HG03025 (cell line): ENCODE data around the gene CACNG5.

ENCODE experiments used
- ATAC-seq: cut with Tn5 transposase; IDR thresholded peaks from one replicate; pipeline ENCODE4 v1.9.1; 2021; ENCODE audit warnings: mild to moderate bottlenecking, moderate library complexity; ENCODE audit not compliant: unreplicated experiment, low FRiP score

The CACNG5 gene

GRCh38 chr17:66834919-66835454, at the start of gene CACNG5:
CACNG5 (plus strand) TSS chr17:66835117; CDS start chr17:66877333, 42,216 bp downstream.
- no peak for ATAC-seq

- ATAC-seq = no peak
Measured at GRCh38 chr17:66786107-66786506, 48.8 kb upstream of the CACNG5 start.

- ATAC-seq = no peak
Measured at GRCh38 chr17:66787914-66788313, 47.0 kb upstream of the CACNG5 start.

- no peak for ATAC-seq
Measured at GRCh38 chr17:66789093-66789492, 45.8 kb upstream of the CACNG5 start.

GRCh38 chr17:66789961-66790437, 44.9 kb upstream of the CACNG5 start:
- no peak for ATAC-seq

DNA sequence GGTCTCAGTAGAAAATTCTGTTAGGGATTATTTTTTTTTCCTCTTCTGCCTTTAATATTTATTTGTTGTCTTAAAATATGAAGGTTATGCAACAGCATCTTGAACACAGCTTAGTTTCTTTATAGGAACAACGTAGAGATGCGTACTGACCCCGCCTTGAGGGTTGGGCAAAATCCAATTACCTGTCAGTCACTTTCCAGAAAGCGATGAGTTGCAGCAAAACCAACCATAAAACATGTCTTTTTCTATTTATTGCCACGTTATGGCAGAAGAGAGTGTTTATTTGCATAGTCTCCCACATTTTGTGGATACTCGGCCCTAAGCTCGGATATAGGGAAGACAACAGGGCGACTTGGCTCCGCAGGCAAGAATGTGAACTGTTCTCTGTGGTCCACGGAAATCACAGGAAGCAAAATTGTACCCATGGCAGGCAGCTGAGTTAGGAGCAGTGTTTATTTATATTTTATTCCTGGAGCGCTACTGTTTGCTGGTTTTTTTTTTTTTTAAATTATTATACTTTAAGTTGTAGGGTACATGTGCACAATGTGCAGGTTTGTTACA, 44.3 kb upstream of the CACNG5 start:
- no peak for ATAC-seq

GRCh38 chr17:66791347-66791746, 43.6 kb upstream of the CACNG5 start:
- no peak for ATAC-seq

DNA sequence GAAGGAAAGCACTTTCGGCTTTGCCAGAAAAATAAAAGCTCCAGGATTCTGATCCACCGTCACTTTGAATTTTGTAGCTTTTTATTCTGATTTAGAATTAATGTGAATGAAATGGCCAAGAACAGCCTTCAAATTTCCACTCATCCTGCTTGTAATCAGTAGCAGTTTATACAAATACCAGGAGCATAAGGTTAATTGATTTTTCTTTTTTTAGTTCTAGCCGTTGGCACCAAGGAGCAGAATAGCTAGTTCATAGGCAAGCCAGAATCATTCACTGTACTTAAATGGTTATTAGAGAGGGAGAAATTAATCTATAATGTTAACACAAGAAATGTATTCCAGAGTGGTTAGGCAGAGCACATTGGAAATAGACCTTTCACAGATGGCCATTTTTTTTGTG, 41.1 kb upstream of the CACNG5 start:
- no peak for ATAC-seq

DNA sequence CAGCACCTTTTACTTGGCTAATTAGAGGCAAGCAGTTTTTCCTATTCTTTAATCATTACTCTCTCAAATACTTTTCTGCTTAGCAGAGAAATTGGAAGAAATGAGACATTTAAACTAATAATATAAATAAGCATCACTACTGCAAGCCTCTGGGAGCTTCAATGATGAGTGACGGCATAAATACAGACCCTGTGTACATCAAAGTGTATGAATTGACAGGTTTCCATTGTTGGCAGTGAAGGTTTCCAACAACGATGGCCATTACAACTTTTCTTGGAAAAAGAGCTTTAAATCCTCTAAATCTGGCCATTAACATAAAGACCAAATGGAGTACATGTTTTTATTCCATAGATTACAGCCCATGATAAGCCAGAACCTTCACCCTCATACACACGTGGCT, 39.4 kb upstream of the CACNG5 start:
- no peak for ATAC-seq

DNA sequence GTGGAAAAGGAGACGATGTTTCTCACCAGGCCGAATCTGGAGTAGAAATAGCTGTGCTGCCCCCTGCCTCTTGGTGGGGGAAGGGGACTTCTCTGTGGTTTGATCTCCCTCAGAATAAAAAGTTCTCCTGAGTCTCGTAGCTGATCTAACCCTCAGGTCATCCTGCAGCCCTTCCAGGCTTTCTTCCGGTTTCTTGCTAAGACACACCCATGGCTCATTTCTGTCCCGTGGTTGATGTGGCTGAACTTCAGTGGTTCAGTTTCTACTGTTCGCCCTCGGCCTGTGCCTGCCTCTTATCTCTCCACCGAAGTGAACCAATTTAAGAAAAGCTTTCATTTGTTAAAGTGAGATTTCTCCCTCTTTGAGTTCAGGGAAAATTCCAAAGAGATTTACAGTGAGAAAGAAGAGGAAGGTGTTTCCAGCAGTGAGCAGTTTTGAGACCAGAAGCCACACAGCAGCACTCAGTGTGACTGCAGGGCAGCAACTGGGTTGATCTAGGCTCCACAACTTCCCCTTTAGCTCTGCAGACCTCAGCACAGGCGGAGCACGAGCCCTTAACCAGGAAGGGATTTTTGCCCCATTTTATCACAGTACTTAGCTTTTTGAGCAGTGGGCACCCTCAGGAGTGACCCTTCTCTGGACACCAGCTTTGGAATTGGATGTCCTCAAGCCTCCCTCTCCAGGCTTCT, 34.9 kb upstream of the CACNG5 start:
- ATAC-seq = no peak

- ATAC-seq = no peak
Measured at GRCh38 chr17:66803474-66803951, 31.4 kb upstream of the CACNG5 start.

- no peak for ATAC-seq
Measured at GRCh38 chr17:66805567-66805966, 29.4 kb upstream of the CACNG5 start.

- no peak for ATAC-seq
Measured at GRCh38 chr17:66807182-66807581, 27.7 kb upstream of the CACNG5 start.

- no peak for ATAC-seq
Measured at GRCh38 chr17:66809408-66809807, 25.5 kb upstream of the CACNG5 start.

GRCh38 chr17:66810951-66811682, 23.8 kb upstream of the CACNG5 start:
- no peak for ATAC-seq

- ATAC-seq = no peak
Measured at GRCh38 chr17:66811683-66812054, 23.2 kb upstream of the CACNG5 start.

DNA sequence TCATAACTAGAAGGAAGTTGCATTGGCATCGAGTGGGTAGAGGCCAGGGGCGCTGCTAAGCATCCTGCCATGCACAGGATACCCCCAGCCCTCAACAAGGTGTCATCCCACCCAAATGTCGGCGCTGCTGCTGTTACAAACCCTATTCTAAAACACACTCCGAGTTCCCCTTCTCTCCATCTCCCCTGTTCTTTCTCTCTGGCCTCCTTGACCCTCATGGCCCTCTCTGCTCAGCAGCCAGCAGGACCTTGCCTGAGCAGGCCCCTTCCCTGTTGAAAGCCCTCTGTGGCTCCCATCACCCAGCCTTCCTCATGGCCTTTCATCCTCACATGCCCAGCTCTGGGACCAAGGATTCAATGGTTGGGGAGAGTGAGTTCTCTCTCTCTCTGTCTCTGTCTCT, 22.3 kb upstream of the CACNG5 start:
- no peak for ATAC-seq

- ATAC-seq = no peak
Measured at GRCh38 chr17:66813296-66813695, 21.6 kb upstream of the CACNG5 start.

DNA sequence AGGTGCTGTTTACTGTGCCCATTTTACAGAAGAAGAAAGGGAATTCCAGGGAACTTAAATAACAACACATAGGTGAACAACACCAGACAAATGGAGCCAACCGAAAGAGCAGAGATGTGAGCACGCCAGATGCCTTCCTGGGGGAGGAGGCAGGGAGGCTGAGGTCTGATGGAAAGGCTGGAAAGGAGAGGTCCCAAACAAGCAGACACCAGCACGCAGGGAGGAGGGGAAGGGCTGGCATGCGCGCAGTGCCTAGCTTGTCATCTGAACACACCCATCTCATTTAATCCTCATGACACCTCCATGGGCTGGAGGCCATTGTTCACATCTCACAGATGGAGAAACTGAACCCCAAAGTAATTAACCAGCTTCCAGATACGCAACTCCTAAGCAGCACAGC, 20.9 kb upstream of the CACNG5 start:
- ATAC-seq = no peak

- no peak for ATAC-seq
Measured at GRCh38 chr17:66814570-66814969, 20.3 kb upstream of the CACNG5 start.

GRCh38 chr17:66817750-66818149, 17.2 kb upstream of the CACNG5 start:
- no peak for ATAC-seq
